Small intestine (tissue), 7 donors: Measurements from ENCODE around the gene CENPO. TPM values are rescaled to one million over a fixed set of nuclear protein-coding genes. Genes with fewer than 3 reads are reported as not detected.

Source experiments
- DNase-seq, 2 donors: peaks; one replicate each; pipeline versions ENCODE4 v3.0.0 to v3.0.0-alpha.2; 2013
- FAIRE-seq: peaks from 2 replicates; lab custom pipeline; 2012; peaks lifted over from hg19 to GRCh38; lab: Jason Lieb, UNC
- H3K27ac ChIP-seq, 3 donors: one replicate each; pipeline ENCODE4 v1.5.1; 2013; ENCODE audit warnings: low read length in 2 of 3, mild to moderate bottlenecking in 2 of 3, control low read depth in 1 of 3, inconsistent platforms in 1 of 3, low read depth in 1 of 3, moderate library complexity in 1 of 3
- H3K27me3 ChIP-seq, 3 donors: one replicate each; pipeline ENCODE4 v1.6.1; 2013; ENCODE audit warnings: low read length in 3 of 3, inconsistent platforms in 1 of 3; ENCODE audit not compliant: control insufficient read depth in 3 of 3, insufficient read depth in 3 of 3
- H3K36me3 ChIP-seq, 3 donors: one replicate each; pipeline ENCODE4 v1.6.1; 2013; ENCODE audit warnings: low read length in 3 of 3, inconsistent platforms in 1 of 3, low read depth in 1 of 3, mild to moderate bottlenecking in 1 of 3, moderate library complexity in 1 of 3; ENCODE audit not compliant: control insufficient read depth in 3 of 3, insufficient read depth in 2 of 3
- H3K4me1 ChIP-seq, 3 donors: one replicate each; pipeline ENCODE4 v1.6.1; 2013; ENCODE audit warnings: low read length in 2 of 3, inconsistent platforms in 1 of 3, low read depth in 1 of 3, mild to moderate bottlenecking in 1 of 3, moderate library complexity in 1 of 3; ENCODE audit not compliant: control insufficient read depth in 3 of 3, insufficient read depth in 2 of 3
- H3K4me3 ChIP-seq, 3 donors: one replicate each; pipeline ENCODE4 v1.5.1; 2013; ENCODE audit warnings: low read length in 3 of 3, control low read depth in 1 of 3, inconsistent platforms in 1 of 3, low read depth in 1 of 3, mild to moderate bottlenecking in 1 of 3, moderate library complexity in 1 of 3
- H3K9me3 ChIP-seq, 2 donors: one replicate each; pipeline ENCODE4 v1.6.1; 2013; ENCODE audit warnings: low read depth in 1 of 2, low read length in 1 of 2; ENCODE audit not compliant: control insufficient read depth in 2 of 2, insufficient read depth in 1 of 2
- WGBS, 3 donors: extraction: QIAGEN DNeasy Blood & Tissue Kit; methylation state at CpG; one replicate each; pipeline ENCODE4 v1.1.7; 2013; 5-methylcytosine and 5-hydroxymethylcytosine counted together
- polyA plus RNA-seq, 4 donors: library from polyadenylated mRNA; stranded (reverse) in 3 of 4; unstranded in 1 of 4; fragments of 200-250 nt in 3 of 4; fragments of 120-200 nt in 1 of 4; gene quantifications; one replicate each; pipeline versions ENCODE4 v1.2.1 to v1.2.3, GENCODE V29; 2013
- donor health status: healthy with polysubstance abuse.
- donor health status: control.
- donor health status: control.
- donor health status: Bipolar disorder and iron deficiency.
- donor health status: healthy.

The CENPO gene
- polyA plus RNA-seq, 4 donors = 1.4 to 10.4 (median 5.9) TPM

GRCh38 chr2:24828238-24828996 lies 35.2 kb downstream of the CENPO start:
- no peak for FAIRE-seq
- no peaks in the 10 kb centered on the region for H3K27me3 ChIP-seq
- H3K4me1 ChIP-seq = peaks cover 0 to 4% (median 2%) of the 10 kb centered on the region in 3 donors
- no peaks in the 10 kb centered on the region for H3K9me3 ChIP-seq
- no peak for DNase-seq
- no peak overlapping the region for H3K27ac ChIP-seq
- 84 to 92% (median 84%) methylated on average over 17 of the region's 17 CpGs for WGBS, 3 donors
- H3K4me3 ChIP-seq = no peak overlapping the region
- peaks cover 0 to 42% (median 0%) of the 10 kb centered on the region in 3 donors for H3K36me3 ChIP-seq

GRCh38 chr2:24830351-24830750 lies 37.1 kb downstream of the CENPO start:
- H3K4me1 ChIP-seq = peaks cover 0 to 4% (median 2%) of the 10 kb centered on the region in 3 donors
- DNase-seq = peak in 1 of 2 donors; percentile 13
- no peaks in the 10 kb centered on the region for H3K27me3 ChIP-seq
- peak overlapping the region in 1 of 3 donors; percentile 63 for H3K27ac ChIP-seq
- peaks cover 0 to 40% (median 6%) of the 10 kb centered on the region in 3 donors for H3K36me3 ChIP-seq
- no peak overlapping the region for H3K4me3 ChIP-seq
- WGBS, 3 donors = 91 to 92% (median 91%) methylated on average over 5 of the region's 5 CpGs
- no peak for FAIRE-seq
- H3K9me3 ChIP-seq = no peaks in the 10 kb centered on the region

GRCh38 chr2:24830786-24831185 lies 37.6 kb downstream of the CENPO start:
- H3K9me3 ChIP-seq = no peaks in the 10 kb centered on the region
- FAIRE-seq = no peak
- H3K4me3 ChIP-seq = no peak overlapping the region
- H3K27ac ChIP-seq = peak overlapping the region in 1 of 3 donors; percentile 63
- no peaks in the 10 kb centered on the region for H3K27me3 ChIP-seq
- H3K4me1 ChIP-seq = peaks cover 0 to 4% (median 2%) of the 10 kb centered on the region in 3 donors
- H3K36me3 ChIP-seq = peaks cover 0 to 36% (median 6%) of the 10 kb centered on the region in 3 donors
- 89 to 94% (median 90%) methylated on average over 12 of the region's 12 CpGs for WGBS, 3 donors
- DNase-seq = peak in 1 of 2 donors; percentile 64

- DNase-seq (no peak), FAIRE-seq (no peak)
- Histone ChIP-seq H3K27ac (no peak overlapping the region), H3K27me3 (no peaks in the 10 kb centered on the region), H3K9me3 (no peaks in the 10 kb centered on the region), H3K4me1 (peaks cover 0 to 4% (median 2%) of the 10 kb centered on the region in 3 donors), H3K36me3 (peaks cover 0 to 41% (median 6%) of the 10 kb centered on the region in 3 donors), H3K4me3 (no peak overlapping the region)
- 80 to 89% (median 85%) methylated on average over 15 to 18 of the region's 18 CpGs for WGBS, 3 donors
Measured at GRCh38 chr2:24831221-24832072, 38.2 kb downstream of the CENPO start.

GRCh38 chr2:24832073-24832461 lies 38.8 kb downstream of the CENPO start:
- peak in 1 of 2 donors; percentile 35 for DNase-seq
- Histone ChIP-seq H3K4me1 (peaks cover 0 to 4% (median 0%) of the 10 kb centered on the region in 3 donors), H3K27me3 (no peaks in the 10 kb centered on the region), H3K9me3 (no peaks in the 10 kb centered on the region), H3K4me3 (no peak overlapping the region), H3K27ac (no peak overlapping the region), H3K36me3 (peaks cover 0 to 48% (median 6%) of the 10 kb centered on the region in 3 donors)
- WGBS, 3 donors = 29 to 78% (median 46%) methylated on average over 13 to 14 of the region's 14 CpGs
- FAIRE-seq = no peak

GRCh38 chr2:24832521-24832920 lies 39.3 kb downstream of the CENPO start:
- Histone ChIP-seq H3K27ac (no peak overlapping the region), H3K4me1 (peaks cover 0 to 4% (median 0%) of the 10 kb centered on the region in 3 donors), H3K9me3 (no peaks in the 10 kb centered on the region), H3K36me3 (peaks cover 0 to 46% (median 6%) of the 10 kb centered on the region in 3 donors), H3K4me3 (no peak overlapping the region), H3K27me3 (no peaks in the 10 kb centered on the region)
- 67 to 83% (median 77%) methylated on average over 9 of the region's 9 CpGs for WGBS, 3 donors
- no peak for DNase-seq
- no peak for FAIRE-seq

GRCh38 chr2:24832931-24833701 lies 39.9 kb downstream of the CENPO start:
- no peak for FAIRE-seq

More at GRCh38 chr2:24832931-24833701, 39.9 kb downstream of the CENPO start:
- Histone ChIP-seq H3K27me3 (no peaks in the 10 kb centered on the region), H3K27ac (no peak overlapping the region), H3K4me1 (peaks cover 0 to 4% (median 0%) of the 10 kb centered on the region in 3 donors), H3K9me3 (no peaks in the 10 kb centered on the region), H3K4me3 (no peak overlapping the region), H3K36me3 (peaks cover 0 to 42% (median 6%) of the 10 kb centered on the region in 3 donors)
- no peak for DNase-seq
- 92 to 94% (median 94%) methylated on average over 22 of the region's 22 CpGs for WGBS, 3 donors
